Upper lobe of right lung (tissue), 1 donor: Measurements from ENCODE around the gene ANG. TPM values are rescaled to one million over a fixed set of nuclear protein-coding genes. Genes with fewer than 3 reads are reported as not detected.
A peak's percentile ranks its signal among the peaks of the same experiment; 100 is the strongest.

Experiments
- ATAC-seq: fragments of 200-7000 bp; cut with Tn5 transposase; one replicate; pipeline ENCODE4 v1.9.1; 2020; ENCODE audit warnings: mild to moderate bottlenecking, moderate library complexity
- DNase-seq: peaks from one replicate; pipeline ENCODE4 v3.0.0-alpha.2; 2020
- H3K27ac ChIP-seq: fragments of 200-600 bp; one replicate; pipeline ENCODE4 v1.8.0; 2022
- H3K27me3 ChIP-seq: fragments of 200-600 bp; one replicate; pipeline ENCODE4 v1.8.0; 2022; ENCODE audit warnings: mild to moderate bottlenecking
- H3K36me3 ChIP-seq: fragments of 200-600 bp; one replicate; pipeline ENCODE4 v1.8.0; 2022
- H3K4me1 ChIP-seq: fragments of 200-600 bp; one replicate; pipeline ENCODE4 v1.8.0; 2022
- H3K4me3 ChIP-seq: fragments of 200-600 bp; one replicate; pipeline ENCODE4 v1.8.0; 2022; ENCODE audit warnings: mild to moderate bottlenecking
- H3K9me3 ChIP-seq: fragments of 200-600 bp; one replicate; pipeline ENCODE4 v1.8.0; 2022
- intact Hi-C: fragments of 100-400 bp; cut with DNase I; formaldehyde crosslinking; loops from one replicate; pipeline ENCODE4 v1.11.0; 2022
- total RNA-seq: library from RNA; stranded (reverse); fragmentation: NEBNext Ultra II Directional; extraction: Animal tissue kit (Norgen Biotek cat#: 25700); gene quantifications from one replicate; pipeline ENCODE4 v1.2.1, GENCODE V29; 2021
- TF ChIP-seq, protein P1 (sequence below): fragments of 200-600 bp; IDR thresholded peaks from one replicate; pipeline ENCODE4 v1.8.0; 2022; ENCODE audit warnings: antibody characterized with exemption
- donor health status: DM: no; HTN: yes; CAD: no; lungs with severe emphysema.

The ANG gene
- total RNA-seq, 1 donor from 2014 or later: 28.1 TPM

DNA sequence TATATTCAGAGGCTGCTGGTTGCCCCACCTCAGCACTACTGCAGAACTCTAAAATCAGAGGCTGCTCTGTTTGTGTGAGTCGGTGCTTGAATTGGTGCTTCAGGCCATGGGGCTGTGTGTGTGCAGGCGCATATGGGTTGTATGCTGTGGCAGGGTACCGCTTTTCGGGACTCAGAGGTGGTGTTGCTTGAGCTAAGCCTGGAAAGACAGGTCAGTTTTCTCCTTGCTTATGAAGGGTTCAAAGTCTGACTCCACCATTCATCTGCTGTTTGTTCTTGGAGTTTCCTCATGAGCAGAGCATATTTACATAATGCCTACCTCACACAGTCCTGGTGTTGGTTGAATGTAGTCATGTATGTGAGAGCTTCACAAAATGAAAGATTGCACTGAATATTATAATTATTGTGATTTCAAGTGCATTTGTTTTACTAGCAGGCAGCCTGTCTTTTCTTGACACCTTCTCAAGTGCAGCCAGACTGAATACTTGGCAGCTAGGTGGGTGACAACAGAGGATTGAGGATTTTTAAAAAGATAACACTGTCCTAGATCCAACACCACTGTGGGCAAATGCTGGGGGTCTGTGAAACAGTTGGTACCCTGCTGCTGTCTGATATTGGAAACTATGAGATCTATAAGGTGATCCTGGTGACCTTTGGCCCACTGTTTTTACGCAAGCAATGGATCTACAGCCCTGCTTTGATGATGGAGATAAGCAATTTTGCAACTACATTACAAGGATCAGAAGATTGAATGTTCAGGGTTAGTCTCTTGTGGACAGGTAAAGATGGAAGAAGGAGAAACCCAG, 1.0 kb upstream of the ANG start:
- intact Hi-C loops: loop anchor here (10.0 kb wide), 1 partner anchor 73 kb away; no protein-coding TSS in a partner anchor
- H3K4me1 ChIP-seq: peaks cover 13% of the 10 kb centered on the region
- no peaks in the 10 kb centered on the region for H3K36me3 ChIP-seq
- TF ChIP-seq, protein P1, sequence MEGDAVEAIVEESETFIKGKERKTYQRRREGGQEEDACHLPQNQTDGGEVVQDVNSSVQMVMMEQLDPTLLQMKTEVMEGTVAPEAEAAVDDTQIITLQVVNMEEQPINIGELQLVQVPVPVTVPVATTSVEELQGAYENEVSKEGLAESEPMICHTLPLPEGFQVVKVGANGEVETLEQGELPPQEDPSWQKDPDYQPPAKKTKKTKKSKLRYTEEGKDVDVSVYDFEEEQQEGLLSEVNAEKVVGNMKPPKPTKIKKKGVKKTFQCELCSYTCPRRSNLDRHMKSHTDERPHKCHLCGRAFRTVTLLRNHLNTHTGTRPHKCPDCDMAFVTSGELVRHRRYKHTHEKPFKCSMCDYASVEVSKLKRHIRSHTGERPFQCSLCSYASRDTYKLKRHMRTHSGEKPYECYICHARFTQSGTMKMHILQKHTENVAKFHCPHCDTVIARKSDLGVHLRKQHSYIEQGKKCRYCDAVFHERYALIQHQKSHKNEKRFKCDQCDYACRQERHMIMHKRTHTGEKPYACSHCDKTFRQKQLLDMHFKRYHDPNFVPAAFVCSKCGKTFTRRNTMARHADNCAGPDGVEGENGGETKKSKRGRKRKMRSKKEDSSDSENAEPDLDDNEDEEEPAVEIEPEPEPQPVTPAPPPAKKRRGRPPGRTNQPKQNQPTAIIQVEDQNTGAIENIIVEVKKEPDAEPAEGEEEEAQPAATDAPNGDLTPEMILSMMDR: no peak
- no peaks in the 10 kb centered on the region for H3K27me3 ChIP-seq
- ATAC-seq (no peak), DNase-seq (no peak)
- H3K4me3 ChIP-seq: no peak overlapping the region
- H3K27ac ChIP-seq: no peak overlapping the region
- H3K9me3 ChIP-seq: no peaks in the 10 kb centered on the region

DNA sequence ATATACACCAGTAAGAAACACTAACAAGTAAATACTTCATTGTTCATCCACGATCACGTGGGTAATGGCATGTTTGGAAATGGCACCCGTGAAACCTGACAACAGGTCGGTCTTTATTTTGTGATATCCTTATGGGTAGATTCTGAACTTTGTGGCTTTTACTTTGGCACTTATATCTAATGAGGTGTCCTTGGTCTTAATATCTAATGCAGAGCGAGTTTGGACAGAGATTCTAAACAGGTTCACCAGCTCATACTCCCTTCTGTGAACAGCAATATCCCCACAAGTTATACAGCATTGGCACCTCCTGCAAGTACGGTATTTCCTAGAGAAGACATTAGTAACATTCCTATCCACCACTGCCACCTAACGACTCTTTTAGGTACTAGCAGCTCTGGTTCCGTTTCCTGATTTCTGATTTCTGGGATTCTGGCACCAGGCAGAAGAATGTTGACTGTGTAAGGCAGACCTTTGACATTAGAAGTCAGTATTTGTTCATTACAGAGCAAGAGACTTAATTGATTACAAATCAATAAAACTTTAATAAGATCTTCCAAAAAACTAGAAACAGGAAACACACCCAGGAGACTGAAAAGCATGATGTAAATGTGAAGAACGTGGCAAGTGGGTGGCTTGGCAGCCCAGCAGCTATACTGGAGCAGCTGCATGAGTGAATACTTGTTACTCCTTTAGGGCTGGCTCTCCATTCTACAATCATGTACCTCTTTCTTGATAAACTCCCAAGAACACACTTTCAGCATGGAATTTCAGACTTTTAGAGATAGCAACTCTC, 2.5 kb downstream of the ANG start:
- ATAC-seq (peak; percentile 97), DNase-seq (no peak)
- no peaks in the 10 kb centered on the region for H3K9me3 ChIP-seq
- H3K27ac ChIP-seq: no peak overlapping the region
- intact Hi-C loops: no loop called here
- H3K4me3 ChIP-seq: no peak overlapping the region
- peaks cover 9% of the 10 kb centered on the region for H3K4me1 ChIP-seq
- TF ChIP-seq, protein P1: peak; percentile 88
- no peaks in the 10 kb centered on the region for H3K27me3 ChIP-seq
- peaks cover 13% of the 10 kb centered on the region for H3K36me3 ChIP-seq

DNA sequence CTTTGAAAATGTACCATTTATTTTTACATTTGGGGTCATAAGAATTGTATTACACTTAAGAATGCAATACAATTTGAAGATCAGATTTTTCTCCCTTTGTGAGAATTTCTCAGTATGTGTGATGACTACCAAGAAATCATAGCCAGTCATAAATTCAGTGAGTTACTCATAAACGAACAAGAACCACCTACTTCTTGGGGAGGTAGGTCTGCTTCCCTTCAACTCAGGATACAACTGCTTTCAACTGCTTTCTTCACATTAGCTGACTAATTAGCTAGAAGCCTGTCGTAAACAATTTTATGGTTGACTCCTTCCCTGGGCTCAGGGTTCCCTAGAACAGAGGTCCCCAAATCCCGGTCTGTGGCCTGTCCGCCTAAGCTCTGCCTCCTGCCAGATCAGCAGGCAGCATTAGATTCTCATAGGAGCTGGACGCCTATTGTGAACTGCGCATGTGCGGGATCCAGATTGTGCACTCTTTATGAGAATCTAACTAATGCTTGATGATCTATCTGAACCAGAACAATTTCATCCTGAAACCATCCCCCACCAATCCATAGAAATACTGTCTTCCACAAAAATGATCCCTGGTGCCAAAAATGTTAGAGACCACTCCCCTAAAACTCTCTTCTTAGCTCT, 3.7 kb downstream of the ANG start:
- no peak overlapping the region for H3K4me3 ChIP-seq
- H3K4me1 ChIP-seq: peaks cover 3% of the 10 kb centered on the region
- ATAC-seq (no peak), DNase-seq (no peak)
- intact Hi-C loops: no loop called here
- H3K36me3 ChIP-seq: peaks cover 13% of the 10 kb centered on the region
- no peaks in the 10 kb centered on the region for H3K27me3 ChIP-seq
- H3K9me3 ChIP-seq: no peaks in the 10 kb centered on the region
- TF ChIP-seq, protein P1: no peak
- no peak overlapping the region for H3K27ac ChIP-seq

DNA sequence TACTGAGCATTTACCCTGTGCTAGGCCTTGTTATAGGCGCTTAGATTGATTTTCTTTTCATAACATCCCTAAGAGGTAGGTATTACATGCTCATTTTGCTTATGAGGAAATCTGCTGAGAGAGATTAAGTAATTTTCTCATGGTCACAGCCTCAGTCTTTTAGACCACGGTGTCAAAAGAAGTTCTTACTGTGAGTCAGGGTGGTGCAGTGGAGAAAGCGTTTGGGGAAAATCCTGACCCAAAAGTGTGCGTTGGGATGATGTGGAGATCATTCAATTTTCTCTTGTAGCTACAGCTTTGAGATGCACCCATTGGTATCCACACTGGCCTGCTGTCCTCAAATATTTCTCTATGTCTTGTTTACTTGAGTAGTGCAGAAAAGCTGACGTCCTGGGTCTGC, 8.2 kb downstream of the ANG start:
- peaks cover 13% of the 10 kb centered on the region for H3K36me3 ChIP-seq
- H3K9me3 ChIP-seq: no peaks in the 10 kb centered on the region
- TF ChIP-seq, protein P1: no peak

DNA sequence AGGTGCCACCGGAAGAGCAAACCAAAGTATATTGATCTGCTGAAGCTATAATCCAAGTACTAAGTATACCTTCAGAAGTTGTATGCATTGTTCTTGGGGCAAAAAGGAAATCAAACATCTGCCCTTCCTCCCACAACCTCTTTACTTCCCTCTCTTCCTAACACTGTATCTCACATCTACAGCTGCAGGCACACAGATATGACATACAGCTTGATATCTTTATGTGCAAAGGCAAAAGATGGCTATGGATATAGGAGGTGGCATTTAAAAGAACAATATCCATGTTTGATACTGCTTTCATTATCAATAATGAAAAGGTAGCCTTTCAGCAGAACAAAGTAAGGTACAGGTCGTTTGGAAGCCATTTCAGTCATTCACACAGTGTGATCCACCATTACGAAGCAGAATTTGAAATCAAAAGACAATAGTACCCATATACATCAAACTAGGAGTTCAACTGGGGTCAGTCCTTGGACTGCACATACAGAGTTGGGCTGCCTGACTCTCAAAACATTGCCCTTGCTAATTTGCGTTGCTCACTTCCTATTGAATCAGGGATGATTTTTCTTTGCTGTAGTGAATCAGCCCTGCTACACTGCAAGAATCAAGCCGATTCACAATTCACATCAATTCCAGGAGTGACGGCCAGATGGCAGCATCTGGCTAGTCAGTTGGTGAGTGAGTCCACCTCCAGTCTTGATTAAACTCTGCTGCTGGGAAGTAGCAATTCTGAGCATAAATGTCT, 8.9 kb downstream of the ANG start:
- Histone ChIP-seq H3K36me3 (peaks cover 13% of the 10 kb centered on the region), H3K4me3 (no peak overlapping the region), H3K4me1 (no peaks in the 10 kb centered on the region), H3K9me3 (no peaks in the 10 kb centered on the region), H3K27ac (no peak overlapping the region), H3K27me3 (no peaks in the 10 kb centered on the region)
- intact Hi-C loops: loop anchor here (5.0 kb wide), 1 partner anchor 160 kb away; no protein-coding TSS in a partner anchor
- TF ChIP-seq, protein P1: peak; percentile 78
- ATAC-seq (peak; percentile 97), DNase-seq (no peak)

More for the DNA sequence above, 8.2 kb downstream of the ANG start:
- DNase-seq (no peak), ATAC-seq (no peak)
- no peaks in the 10 kb centered on the region for H3K27me3 ChIP-seq
- intact Hi-C loops: loop anchor here (5.0 kb wide), 1 partner anchor 161 kb away; no protein-coding TSS in a partner anchor
- no peak overlapping the region for H3K4me3 ChIP-seq
- no peaks in the 10 kb centered on the region for H3K4me1 ChIP-seq
- H3K27ac ChIP-seq: no peak overlapping the region
